WTC11 (cell line): ENCODE data around the gene FGD5. TPM values are rescaled to one million over a fixed set of nuclear protein-coding genes. Genes with fewer than 3 reads are reported as not detected.

Experiments used
- ATAC-seq: fragments of 200-7000 bp; cut with Tn5 transposase; 2 replicates; pipeline ENCODE4 v1.10.0; 2021; ENCODE audit warnings: mild to moderate bottlenecking, moderate library complexity
- CTCF ChIA-PET: fragments of 300-600 bp; sonication (Branson Sonifier 250); formaldehyde crosslinking; loops from one replicate; lab custom pipeline; 2021; ENCODE audit warnings: antibody characterized with exemption; lab: Charles Lee
- POLR2A ChIA-PET: fragments of 350-600 bp; sonication (Branson Sonifier 250); formaldehyde crosslinking; loops from one replicate; lab custom pipeline; 2021; ENCODE audit warnings: antibody characterized with exemption; lab: Charles Lee
- DNase-seq: peaks from one replicate; pipeline ENCODE4 v3.0.0; 2021; ENCODE audit warnings: low spot score
- H3K27ac Mint-ChIP-seq: 2 replicates; pipeline ENCODE4 v1.8.0; 2021; ENCODE audit warnings: mixed read lengths
- H3K27me3 Mint-ChIP-seq: 2 replicates; pipeline ENCODE4 v1.8.0; 2021; ENCODE audit warnings: low read depth, mild to moderate bottlenecking, moderate library complexity, mixed read lengths
- H3K36me3 Mint-ChIP-seq: 2 replicates; pipeline ENCODE4 v1.8.0; 2021; ENCODE audit warnings: mixed read lengths
- H3K4me1 Mint-ChIP-seq: 2 replicates; pipeline ENCODE4 v1.8.0; 2022; ENCODE audit warnings: mixed read lengths
- H3K4me3 Mint-ChIP-seq: 2 replicates; pipeline ENCODE4 v1.8.0; 2021; ENCODE audit warnings: mild to moderate bottlenecking, moderate library complexity, mixed read lengths
- H3K9me3 Mint-ChIP-seq: 2 replicates; pipeline ENCODE4 v1.8.0; 2021; ENCODE audit warnings: mixed read lengths
- E2F1 ChIP-seq: sonication (generic); formaldehyde crosslinking; IDR thresholded peaks from 2 replicates; pipeline ENCODE4 v1.8.0; 2022; ENCODE audit warnings: mild to moderate bottlenecking, missing genetic modification reagents
- FOXJ3 ChIP-seq: sonication (generic); formaldehyde crosslinking; IDR thresholded peaks from 2 replicates; pipeline ENCODE4 v1.9.0; 2021; ENCODE audit warnings: missing genetic modification reagents, mild to moderate bottlenecking, borderline replicate concordance
- FOXP1 ChIP-seq: sonication (generic); formaldehyde crosslinking; IDR thresholded peaks from 2 replicates; pipeline ENCODE4 v1.8.0; 2022; ENCODE audit warnings: missing genetic modification reagents, mild to moderate bottlenecking, moderate library complexity, borderline replicate concordance
- FOXP4 ChIP-seq: sonication (generic); formaldehyde crosslinking; IDR thresholded peaks from 2 replicates; pipeline ENCODE4 v1.8.0; 2022; ENCODE audit warnings: mild to moderate bottlenecking, missing genetic modification reagents
- MYBL2 ChIP-seq: sonication (generic); formaldehyde crosslinking; IDR thresholded peaks from 2 replicates; pipeline ENCODE4 v1.8.1; 2023; ENCODE audit warnings: mild to moderate bottlenecking, moderate library complexity, missing genetic modification reagents
- NFATC4 ChIP-seq: fragments of 250-450 bp; sonication (Bioruptor Pico); IDR thresholded peaks from 2 replicates; pipeline ENCODE4 v1.9.0; 2021; ENCODE audit warnings: mild to moderate bottlenecking
- NR2C2 ChIP-seq: sonication (generic); formaldehyde crosslinking; IDR thresholded peaks from 2 replicates; pipeline ENCODE4 v1.8.0; 2022; ENCODE audit warnings: mild to moderate bottlenecking, missing genetic modification reagents
- NR3C1 ChIP-seq: sonication (generic); formaldehyde crosslinking; conservative IDR thresholded peaks from 2 replicates; pipeline ENCODE4 v1.8.1; 2023; ENCODE audit warnings: low read depth, mild to moderate bottlenecking, missing genetic modification reagents
- SP1 ChIP-seq: sonication (generic); formaldehyde crosslinking; conservative IDR thresholded peaks from 2 replicates; pipeline ENCODE4 v1.8.1; 2022; ENCODE audit warnings: missing genetic modification reagents
- ZNF219 ChIP-seq: sonication (generic); formaldehyde crosslinking; IDR thresholded peaks from 2 replicates; pipeline ENCODE4 v1.8.0; 2023; ENCODE audit warnings: missing genetic modification reagents, mild to moderate bottlenecking, borderline replicate concordance
- ZNF512 ChIP-seq: sonication (generic); formaldehyde crosslinking; IDR thresholded peaks from 2 replicates; pipeline ENCODE4 v1.8.1; 2022; ENCODE audit warnings: missing genetic modification reagents, borderline replicate concordance
- ZNF671 ChIP-seq: fragments of 250-450 bp; sonication (Bioruptor Pico); IDR thresholded peaks from 2 replicates; pipeline ENCODE4 v1.8.0; 2021; ENCODE audit warnings: mild to moderate bottlenecking
- total RNA-seq: library from RNA; stranded (reverse); gene quantifications from 3 replicates; pipeline ENCODE4 v1.2.3, GENCODE V29; 2021
- TF ChIP-seq, protein P1 (sequence below): sonication (generic); formaldehyde crosslinking; IDR thresholded peaks from 2 replicates; pipeline ENCODE4 v1.8.1; 2022; ENCODE audit warnings: mild to moderate bottlenecking, missing genetic modification reagents, moderate library complexity, borderline replicate concordance
- TF ChIP-seq, protein P2 (sequence below): sonication (generic); formaldehyde crosslinking; IDR thresholded peaks from 2 replicates; pipeline ENCODE4 v1.8.0; 2022; ENCODE audit warnings: mild to moderate bottlenecking, missing genetic modification reagents
- TF ChIP-seq, protein P3 (sequence below): fragments of 250-450 bp; sonication (Bioruptor Pico); IDR thresholded peaks from 2 replicates; pipeline ENCODE4 v1.8.0; 2021; ENCODE audit warnings: mild to moderate bottlenecking
- TF ChIP-seq, protein P4 (sequence below): sonication (generic); formaldehyde crosslinking; IDR thresholded peaks from 2 replicates; pipeline ENCODE4 v1.8.1; 2022; ENCODE audit warnings: mild to moderate bottlenecking, moderate library complexity, missing genetic modification reagents
- TF ChIP-seq, protein P5 (sequence below): fragments of 250-450 bp; sonication (Bioruptor Pico); conservative IDR thresholded peaks from 2 replicates; pipeline ENCODE4 v1.9.0; 2021; ENCODE audit warnings: mild to moderate bottlenecking

FGD5 gene
- total RNA-seq, 1 experiment from 2014 or later = 18.3 TPM

- Mint-ChIP-seq H3K27ac (no peak overlapping the region), H3K4me1 (peaks cover 6% of the 10 kb centered on the region), H3K9me3 (peaks cover 4% of the 10 kb centered on the region; the same call in 1 of the 2 replicates), H3K4me3 (no peak overlapping the region), H3K27me3 (no peaks in the 10 kb centered on the region), H3K36me3 (no peaks in the 10 kb centered on the region)
- TF ChIP-seq ZNF671 (CRISPR knock-in tag) = no peak
- no peak for TF ChIP-seq FOXJ3 (CRISPR knock-in tag)
- TF ChIP-seq NFATC4 = no peak
- TF ChIP-seq, protein P1, sequence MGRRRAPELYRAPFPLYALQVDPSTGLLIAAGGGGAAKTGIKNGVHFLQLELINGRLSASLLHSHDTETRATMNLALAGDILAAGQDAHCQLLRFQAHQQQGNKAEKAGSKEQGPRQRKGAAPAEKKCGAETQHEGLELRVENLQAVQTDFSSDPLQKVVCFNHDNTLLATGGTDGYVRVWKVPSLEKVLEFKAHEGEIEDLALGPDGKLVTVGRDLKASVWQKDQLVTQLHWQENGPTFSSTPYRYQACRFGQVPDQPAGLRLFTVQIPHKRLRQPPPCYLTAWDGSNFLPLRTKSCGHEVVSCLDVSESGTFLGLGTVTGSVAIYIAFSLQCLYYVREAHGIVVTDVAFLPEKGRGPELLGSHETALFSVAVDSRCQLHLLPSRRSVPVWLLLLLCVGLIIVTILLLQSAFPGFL (CRISPR knock-in tag) = no peak
- no peak for TF ChIP-seq ZNF512
- TF ChIP-seq, protein P2, sequence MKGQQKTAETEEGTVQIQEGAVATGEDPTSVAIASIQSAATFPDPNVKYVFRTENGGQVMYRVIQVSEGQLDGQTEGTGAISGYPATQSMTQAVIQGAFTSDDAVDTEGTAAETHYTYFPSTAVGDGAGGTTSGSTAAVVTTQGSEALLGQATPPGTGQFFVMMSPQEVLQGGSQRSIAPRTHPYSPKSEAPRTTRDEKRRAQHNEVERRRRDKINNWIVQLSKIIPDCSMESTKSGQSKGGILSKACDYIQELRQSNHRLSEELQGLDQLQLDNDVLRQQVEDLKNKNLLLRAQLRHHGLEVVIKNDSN (CRISPR knock-in tag) = no peak
- no peak for TF ChIP-seq NR2C2 (CRISPR knock-in tag)
- no peak for TF ChIP-seq E2F1 (CRISPR knock-in tag)
- TF ChIP-seq, protein P3, sequence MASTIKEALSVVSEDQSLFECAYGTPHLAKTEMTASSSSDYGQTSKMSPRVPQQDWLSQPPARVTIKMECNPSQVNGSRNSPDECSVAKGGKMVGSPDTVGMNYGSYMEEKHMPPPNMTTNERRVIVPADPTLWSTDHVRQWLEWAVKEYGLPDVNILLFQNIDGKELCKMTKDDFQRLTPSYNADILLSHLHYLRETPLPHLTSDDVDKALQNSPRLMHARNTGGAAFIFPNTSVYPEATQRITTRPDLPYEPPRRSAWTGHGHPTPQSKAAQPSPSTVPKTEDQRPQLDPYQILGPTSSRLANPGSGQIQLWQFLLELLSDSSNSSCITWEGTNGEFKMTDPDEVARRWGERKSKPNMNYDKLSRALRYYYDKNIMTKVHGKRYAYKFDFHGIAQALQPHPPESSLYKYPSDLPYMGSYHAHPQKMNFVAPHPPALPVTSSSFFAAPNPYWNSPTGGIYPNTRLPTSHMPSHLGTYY (CRISPR knock-in tag) = no peak
- no peak for TF ChIP-seq FOXP4 (CRISPR knock-in tag)
- TF ChIP-seq, protein P4, sequence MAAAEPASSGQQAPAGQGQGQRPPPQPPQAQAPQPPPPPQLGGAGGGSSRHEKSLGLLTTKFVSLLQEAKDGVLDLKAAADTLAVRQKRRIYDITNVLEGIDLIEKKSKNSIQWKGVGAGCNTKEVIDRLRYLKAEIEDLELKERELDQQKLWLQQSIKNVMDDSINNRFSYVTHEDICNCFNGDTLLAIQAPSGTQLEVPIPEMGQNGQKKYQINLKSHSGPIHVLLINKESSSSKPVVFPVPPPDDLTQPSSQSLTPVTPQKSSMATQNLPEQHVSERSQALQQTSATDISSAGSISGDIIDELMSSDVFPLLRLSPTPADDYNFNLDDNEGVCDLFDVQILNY (CRISPR knock-in tag) = no peak
- TF ChIP-seq FOXP1 (CRISPR knock-in tag) = no peak
- TF ChIP-seq, protein P5, sequence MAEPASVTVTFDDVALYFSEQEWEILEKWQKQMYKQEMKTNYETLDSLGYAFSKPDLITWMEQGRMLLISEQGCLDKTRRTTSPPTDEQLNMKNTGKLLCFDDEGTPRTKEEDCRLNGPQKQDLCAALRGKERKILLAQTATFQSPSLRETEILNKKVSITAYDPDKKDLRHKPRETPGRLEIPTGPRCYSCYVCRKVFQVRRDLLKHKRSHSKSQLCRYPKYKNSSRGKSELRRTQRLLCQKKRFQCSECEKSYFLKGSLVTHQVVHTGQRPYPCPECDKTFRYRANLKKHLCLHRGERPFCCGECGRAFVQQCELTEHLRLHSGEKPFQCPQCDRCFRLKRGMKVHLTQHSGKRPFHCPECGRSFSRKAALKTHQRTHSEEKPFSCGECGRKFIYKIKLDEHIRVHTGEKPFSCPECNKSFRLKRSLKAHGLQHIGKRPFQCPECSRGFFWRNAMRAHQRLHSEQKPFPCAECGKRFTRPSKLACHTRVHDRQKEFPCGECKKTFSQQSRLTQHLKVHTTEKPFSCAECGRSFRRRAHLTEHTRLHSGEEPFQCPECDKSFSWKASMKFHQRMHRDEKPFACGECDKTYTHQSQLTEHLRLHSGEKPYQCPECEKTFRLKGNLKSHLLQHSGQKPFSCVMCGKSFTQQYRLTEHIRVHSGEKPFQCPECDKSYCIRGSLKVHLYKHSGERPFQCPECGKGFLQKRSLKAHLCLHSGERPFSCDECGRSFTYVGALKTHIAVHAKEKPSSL (CRISPR knock-in tag) = no peak
- TF ChIP-seq SP1 (CRISPR knock-in tag) = no peak
- no peak for TF ChIP-seq NR3C1
- TF ChIP-seq ZNF219 = no peak
- no peak for TF ChIP-seq MYBL2 (CRISPR knock-in tag)
- ATAC-seq (no peak), DNase-seq (no peak)
- ChIA-PET POLR2A (no interaction called here), CTCF (interaction anchor here (0.6 to 0.7 kb wide), 2 partner anchors 104 to 210 kb away, joined by 3 read pairs; no protein-coding TSS in a partner anchor)
Observed at GRCh38 chr3:14894085-14894484, 75.3 kb downstream of the FGD5 start.
